Measurements from ENCODE around the gene KLK6.

KLK6 gene

DNA sequence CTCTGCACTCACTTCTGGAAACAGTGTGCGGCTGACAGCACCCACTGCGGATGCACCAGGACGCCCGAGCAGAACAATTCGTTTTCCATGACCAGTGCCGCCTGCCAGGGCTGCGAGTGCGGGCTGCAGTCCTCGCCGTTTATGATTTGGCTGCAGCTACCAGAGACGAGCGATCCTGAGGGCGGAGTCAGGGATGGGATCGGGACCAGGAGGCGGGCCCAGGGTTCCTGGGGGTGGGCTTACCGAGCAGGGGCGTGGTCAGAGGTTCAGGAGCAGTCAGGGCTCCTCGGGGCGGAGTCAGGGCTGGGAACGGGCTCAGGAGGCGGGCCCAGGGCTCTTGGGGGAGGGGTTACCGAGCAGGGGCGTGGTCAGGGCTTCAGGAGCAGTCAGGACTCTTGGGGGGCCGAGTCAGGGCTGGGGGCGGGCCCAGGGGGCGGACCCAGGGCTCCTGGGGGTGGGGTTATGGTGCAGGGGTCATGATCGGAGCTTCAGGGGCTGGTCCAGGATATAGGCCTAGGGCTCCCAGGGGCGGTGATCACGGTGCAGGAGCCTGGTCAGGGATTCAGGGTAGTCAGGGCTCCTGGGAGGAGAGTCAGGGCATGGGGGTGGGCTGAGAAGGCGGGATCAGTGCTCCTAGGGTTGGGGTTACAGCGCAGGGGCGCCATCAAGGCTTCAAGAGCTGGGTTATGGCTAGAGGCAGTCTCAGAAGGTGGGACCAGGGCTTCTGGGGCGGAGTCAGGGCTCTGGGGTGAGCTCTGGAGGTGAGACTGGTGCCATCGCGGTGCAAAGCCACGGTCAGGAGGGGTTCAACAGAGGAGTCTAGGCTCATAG lies 59.9 kb downstream of the KLK6 start:
- no peak for FAIRE-seq

Data from colon (tissue), 2 donors.